22Rv1 (cell line): ENCODE measurements around the gene RNF7.

ENCODE experiments used
- CTCF ChIP-seq: fragments of 450-650 bp; IDR thresholded peaks from 2 replicates; pipeline ENCODE4 v1.5.1; 2017; ENCODE audit warnings: mild to moderate bottlenecking
- ZFX ChIP-seq: fragments of 450-650 bp; IDR thresholded peaks from 2 replicates; pipeline ENCODE4 v1.6.1; 2017; ENCODE audit warnings: antibody characterized with exemption, borderline replicate concordance

DNA sequence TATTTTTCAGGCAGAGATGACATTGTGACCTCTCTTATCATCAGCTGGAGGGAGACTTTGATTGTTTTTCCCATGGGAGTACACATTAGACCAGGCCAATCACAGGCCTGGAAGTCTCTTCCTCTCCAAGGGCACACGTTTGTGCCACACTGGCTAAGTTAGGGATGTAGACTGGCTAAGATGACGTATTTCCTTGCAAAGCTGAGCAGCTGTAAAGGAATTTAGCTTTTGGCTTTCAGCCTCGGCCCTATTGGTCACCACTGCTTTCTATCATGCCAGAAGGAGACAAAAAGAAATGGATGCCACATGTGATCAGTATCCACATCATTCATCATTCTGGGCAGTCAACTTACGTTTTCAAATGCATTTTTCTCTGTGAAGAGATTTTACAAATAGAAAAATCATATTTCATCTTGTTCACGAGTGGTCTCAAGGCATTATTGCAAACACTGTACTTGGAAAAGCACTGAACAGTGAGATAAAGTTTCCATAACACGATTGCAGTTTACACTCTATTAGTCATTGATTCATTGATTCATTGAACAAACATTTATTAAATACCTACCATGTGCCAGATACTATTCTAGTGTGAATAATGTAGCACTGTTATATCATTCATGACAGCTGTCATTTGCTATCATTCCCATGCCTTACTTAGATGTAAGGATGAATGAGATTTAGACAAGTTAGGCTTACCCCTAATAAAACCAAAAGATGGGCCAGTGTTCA is 27.0 kb upstream of the RNF7 start:
- TF ChIP-seq CTCF (no peak), ZFX (no peak)
